H9 (cell line): ENCODE results near the gene LPAR6. TPM values are rescaled to one million over a fixed set of nuclear protein-coding genes. Genes with fewer than 3 reads are reported as not detected.

Source experiments
- DNase-seq: peaks from one replicate; pipeline ENCODE4 v3.0.0-alpha.2; 2017
- H2AFZ ChIP-seq: one replicate; pipeline ENCODE4 v1.6.1; 2013; ENCODE audit warnings: mild to moderate bottlenecking, low read length, control low read depth, moderate library complexity
- H2AK5ac ChIP-seq: 2 replicates; pipeline ENCODE4 v1.6.1; 2013; ENCODE audit warnings: low read length, control low read depth, mixed read lengths; ENCODE audit not compliant: insufficient read length
- H2BK120ac ChIP-seq: one replicate; pipeline ENCODE4 v1.6.1; 2013; ENCODE audit warnings: low read depth, mild to moderate bottlenecking, low read length, control low read depth, inconsistent platforms; ENCODE audit not compliant: poor library complexity, severe bottlenecking
- H2BK12ac ChIP-seq: 2 replicates; pipeline ENCODE4 v1.6.1; 2013; ENCODE audit warnings: low read length, control low read depth, mixed read lengths, low read depth; ENCODE audit not compliant: insufficient read length
- H2BK15ac ChIP-seq: 2 replicates; pipeline ENCODE4 v1.6.1; 2013; ENCODE audit warnings: low read depth, low read length, control low read depth
- H2BK20ac ChIP-seq: one replicate; pipeline ENCODE4 v1.6.1; 2013; ENCODE audit warnings: low read depth, mild to moderate bottlenecking, low read length, control low read depth, inconsistent platforms; ENCODE audit not compliant: poor library complexity, severe bottlenecking
- H2BK5ac ChIP-seq: 2 replicates; pipeline ENCODE4 v1.6.1; 2013; ENCODE audit warnings: low read length, control low read depth, mixed read lengths; ENCODE audit not compliant: insufficient read length
- H3K14ac ChIP-seq: 2 replicates; pipeline ENCODE4 v1.6.1; 2013; ENCODE audit warnings: low read length, control low read depth; ENCODE audit not compliant: insufficient read depth
- H3K18ac ChIP-seq: 2 replicates; pipeline ENCODE4 v1.6.1; 2013; ENCODE audit warnings: low read depth, mild to moderate bottlenecking, mixed read lengths, low read length, control low read depth; ENCODE audit not compliant: insufficient read length
- H3K23ac ChIP-seq: 2 replicates; pipeline ENCODE4 v1.6.1; 2013; ENCODE audit warnings: low read length, control low read depth, mixed read lengths, low read depth; ENCODE audit not compliant: insufficient read length
- H3K23me2 ChIP-seq: 2 replicates; pipeline ENCODE4 v1.6.1; 2013; ENCODE audit warnings: low read depth, mild to moderate bottlenecking, mixed read lengths, low read length, control low read depth; ENCODE audit not compliant: insufficient read length, poor library complexity, severe bottlenecking
- H3K27ac ChIP-seq: 2 replicates; pipeline ENCODE4 v1.5.1; 2013; ENCODE audit warnings: low read length, control low read depth, mixed read lengths, low read depth; ENCODE audit not compliant: insufficient read length
- H3K27me3 ChIP-seq: 2 replicates; pipeline ENCODE4 v1.6.1; 2013; ENCODE audit warnings: low read length, control low read depth, inconsistent platforms; ENCODE audit not compliant: insufficient read depth
- H3K4ac ChIP-seq: 2 replicates; pipeline ENCODE4 v1.6.1; 2013; ENCODE audit warnings: low read depth, mild to moderate bottlenecking, control low read depth, inconsistent platforms, low read length, moderate library complexity
- H3K4me1 ChIP-seq: 2 replicates; pipeline ENCODE4 v1.6.1; 2013; ENCODE audit warnings: low read length, control low read depth, inconsistent platforms; ENCODE audit not compliant: insufficient read depth
- H3K4me2 ChIP-seq: 2 replicates; pipeline ENCODE4 v1.6.1; 2013; ENCODE audit warnings: low read length, control low read depth, mixed read lengths; ENCODE audit not compliant: insufficient read length, insufficient read depth
- H3K56ac ChIP-seq: 2 replicates; pipeline ENCODE4 v1.6.1; 2013; ENCODE audit warnings: low read depth, mild to moderate bottlenecking, mixed read lengths, low read length, control low read depth; ENCODE audit not compliant: insufficient read length
- H3K79me1 ChIP-seq: 2 replicates; pipeline ENCODE4 v1.6.1; 2013; ENCODE audit warnings: low read depth, mild to moderate bottlenecking, moderate library complexity, low read length, control low read depth, inconsistent platforms; ENCODE audit not compliant: insufficient read depth, poor library complexity, severe bottlenecking
- H3K79me2 ChIP-seq: 2 replicates; pipeline ENCODE4 v1.6.1; 2013; ENCODE audit warnings: low read length, control low read depth, inconsistent platforms; ENCODE audit not compliant: insufficient read depth
- H3K9ac ChIP-seq: 2 replicates; pipeline ENCODE4 v1.6.1; 2013; ENCODE audit warnings: low read length, control low read depth, mixed read lengths; ENCODE audit not compliant: insufficient read length; ENCODE audit errors: extremely low read depth
- H3K9me3 ChIP-seq: one replicate; pipeline ENCODE4 v1.6.1; 2013; ENCODE audit warnings: low read depth, low read length, inconsistent platforms; ENCODE audit not compliant: control insufficient read depth
- H3T11ph ChIP-seq: one replicate; pipeline ENCODE4 v1.6.1; 2013; ENCODE audit warnings: mild to moderate bottlenecking, low read length, control low read depth, inconsistent platforms
- H4K20me1 ChIP-seq: one replicate; pipeline ENCODE4 v1.6.1; 2013; ENCODE audit not compliant: control insufficient read depth, insufficient read length, insufficient read depth
- H4K5ac ChIP-seq: 2 replicates; pipeline ENCODE4 v1.6.1; 2013; ENCODE audit warnings: low read depth, mild to moderate bottlenecking, mixed read lengths, low read length, control low read depth; ENCODE audit not compliant: insufficient read length
- H4K8ac ChIP-seq: replicated peaks from 2 replicates; pipeline ENCODE4 v1.6.1; 2013; ENCODE audit warnings: low read length, control low read depth, mixed read lengths, low read depth; ENCODE audit not compliant: insufficient read length
- H4K91ac ChIP-seq: 2 replicates; pipeline ENCODE4 v1.6.1; 2013; ENCODE audit warnings: low read depth, mild to moderate bottlenecking, moderate library complexity, mixed read lengths, low read length, control low read depth; ENCODE audit not compliant: insufficient read length
- H3K27ac Mint-ChIP-seq, 3 experiments: 2 replicates in 2 of 3; 3 replicates in 1 of 3; pipeline ENCODE4 v1.8.0; 2020 to 2021; ENCODE audit warnings: mixed read lengths in 3 of 3, mild to moderate bottlenecking in 1 of 3, moderate library complexity in 1 of 3
- H3K27me3 Mint-ChIP-seq: 2 replicates; pipeline ENCODE4 v1.8.0; 2021; ENCODE audit warnings: low read depth, mild to moderate bottlenecking, moderate library complexity, mixed read lengths
- H3K36me3 Mint-ChIP-seq, 3 experiments: 2 replicates in 2 of 3; 3 replicates in 1 of 3; pipeline ENCODE4 v1.8.0; 2020 to 2021; ENCODE audit warnings: low read depth in 3 of 3, mixed read lengths in 3 of 3; ENCODE audit not compliant: insufficient read depth in 1 of 3
- H3K4me1 Mint-ChIP-seq, 2 experiments: 2 replicates each; pipeline ENCODE4 v1.8.0; 2020; ENCODE audit warnings: mixed read lengths in 2 of 2
- H3K4me3 Mint-ChIP-seq, 2 experiments: 2 replicates in 1 of 2; 3 replicates in 1 of 2; pipeline ENCODE4 v1.8.0; 2020 to 2021; ENCODE audit warnings: mild to moderate bottlenecking in 2 of 2, mixed read lengths in 2 of 2, moderate library complexity in 1 of 2
- H3K9me3 Mint-ChIP-seq, 2 experiments: 2 replicates in 1 of 2; 3 replicates in 1 of 2; pipeline ENCODE4 v1.8.0; 2020; ENCODE audit warnings: mild to moderate bottlenecking in 2 of 2, mixed read lengths in 2 of 2, moderate library complexity in 1 of 2
- WGBS: extraction: QIAGEN DNeasy Blood & Tissue Kit; methylation state at CpG from one replicate; pipeline ENCODE4 v1.1.7; 2013; ENCODE audit warnings: missing lambda C conversion rate, low lambda C conversion rate, mixed read lengths; ENCODE audit not compliant: insufficient read length; ENCODE audit errors: extremely low coverage; 5-methylcytosine and 5-hydroxymethylcytosine counted together
- total RNA-seq: library from RNA; stranded (reverse); gene quantifications from 2 replicates; pipeline ENCODE4 v1.2.1, GENCODE V29; 2021
- TF ChIP-seq, protein P1 (sequence below): fragments of 200-600 bp; sonication (generic); conservative IDR thresholded peaks from 3 replicates; pipeline ENCODE4 v1.8.0; 2021; ENCODE audit warnings: antibody characterized with exemption, mild to moderate bottlenecking

Gene LPAR6
- total RNA-seq, 1 experiment from 2014 or later: 4.2 TPM

DNA sequence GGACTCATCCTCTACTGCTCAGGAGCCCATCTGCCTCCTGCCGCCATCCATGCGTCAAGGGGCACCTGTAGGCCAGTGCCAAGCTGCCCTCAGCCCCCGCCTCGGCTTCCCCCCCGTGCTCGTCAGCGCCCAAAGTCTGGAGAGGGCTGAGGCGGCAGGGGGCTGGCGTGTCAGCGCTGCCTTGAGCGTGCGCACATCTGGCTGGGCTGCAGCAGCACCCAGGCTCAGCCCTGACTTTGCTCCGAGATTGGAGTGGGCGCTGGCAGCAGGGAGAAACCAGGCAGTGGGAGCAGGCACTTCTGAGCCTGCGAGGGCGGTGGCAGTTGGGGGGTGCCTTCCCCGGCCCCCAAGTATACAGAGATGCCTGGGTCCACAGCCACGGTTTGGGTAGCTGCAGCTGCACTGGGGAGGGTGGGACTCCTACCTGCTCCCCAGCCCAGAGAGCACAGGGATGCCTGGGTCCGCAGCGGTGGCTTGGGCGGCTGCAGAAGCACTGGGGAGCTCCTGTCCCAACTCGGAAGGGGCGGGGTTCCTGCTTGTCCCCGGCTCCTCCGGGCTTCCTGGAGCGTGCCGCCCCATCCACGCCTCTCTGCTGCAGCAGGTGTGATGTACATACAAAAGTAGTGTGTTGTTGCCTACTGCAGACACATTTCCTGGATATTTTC lies 44.8 kb upstream of the LPAR6 start:
- Histone ChIP-seq H3K79me2 (no peaks in the 10 kb centered on the region), H2BK15ac (no peak overlapping the region), H3K9ac (no peak overlapping the region), H3K79me1 (no peaks in the 10 kb centered on the region), H3K23ac (no peak overlapping the region), H3K27ac (no peak overlapping the region), H3K23me2 (no peaks in the 10 kb centered on the region), H3K56ac (no peak overlapping the region), H2AFZ (no peak overlapping the region), H3K4me1 (no peaks in the 10 kb centered on the region), H3K14ac (no peak overlapping the region), H3K4ac (no peak overlapping the region), H4K5ac (no peak overlapping the region), H4K8ac (no peak overlapping the region), H2BK120ac (no peak overlapping the region), H3K27me3 (no peaks in the 10 kb centered on the region; the same call in 1 of the 2 replicates), H2BK20ac (no peak overlapping the region), H3K18ac (no peak overlapping the region), H4K20me1 (no peaks in the 10 kb centered on the region), H3T11ph (no peak overlapping the region), H2AK5ac (no peak overlapping the region), H3K4me2 (no peak overlapping the region), H2BK5ac (no peak overlapping the region), H4K91ac (no peak overlapping the region), H2BK12ac (no peak overlapping the region), H3K9me3 (no peaks in the 10 kb centered on the region)
- Mint-ChIP-seq H3K4me1 (peaks cover 6% of the 10 kb centered on the region in 2 experiments), H3K27ac (no peak overlapping the region), H3K9me3 (no peaks in the 10 kb centered on the region), H3K27me3 (no peaks in the 10 kb centered on the region), H3K36me3 (peaks cover 0 to 8% (median 0%) of the 10 kb centered on the region in 3 experiments; a peak in 3 of 7 replicates), H3K4me3 (no peak overlapping the region)
- WGBS: no CpG with 5 or more reads among the region's 28 CpGs
- DNase-seq: peak; percentile 29
- TF ChIP-seq, protein P1, sequence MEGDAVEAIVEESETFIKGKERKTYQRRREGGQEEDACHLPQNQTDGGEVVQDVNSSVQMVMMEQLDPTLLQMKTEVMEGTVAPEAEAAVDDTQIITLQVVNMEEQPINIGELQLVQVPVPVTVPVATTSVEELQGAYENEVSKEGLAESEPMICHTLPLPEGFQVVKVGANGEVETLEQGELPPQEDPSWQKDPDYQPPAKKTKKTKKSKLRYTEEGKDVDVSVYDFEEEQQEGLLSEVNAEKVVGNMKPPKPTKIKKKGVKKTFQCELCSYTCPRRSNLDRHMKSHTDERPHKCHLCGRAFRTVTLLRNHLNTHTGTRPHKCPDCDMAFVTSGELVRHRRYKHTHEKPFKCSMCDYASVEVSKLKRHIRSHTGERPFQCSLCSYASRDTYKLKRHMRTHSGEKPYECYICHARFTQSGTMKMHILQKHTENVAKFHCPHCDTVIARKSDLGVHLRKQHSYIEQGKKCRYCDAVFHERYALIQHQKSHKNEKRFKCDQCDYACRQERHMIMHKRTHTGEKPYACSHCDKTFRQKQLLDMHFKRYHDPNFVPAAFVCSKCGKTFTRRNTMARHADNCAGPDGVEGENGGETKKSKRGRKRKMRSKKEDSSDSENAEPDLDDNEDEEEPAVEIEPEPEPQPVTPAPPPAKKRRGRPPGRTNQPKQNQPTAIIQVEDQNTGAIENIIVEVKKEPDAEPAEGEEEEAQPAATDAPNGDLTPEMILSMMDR: no peak
